ENCODE results near the gene SUCLG2. TPM values are rescaled to one million over a fixed set of nuclear protein-coding genes. Genes with fewer than 3 reads are reported as not detected.

The SUCLG2 gene
- total RNA-seq, 1 donor from 2014 or later, result 63.6 TPM

- H3K27me3 Mint-ChIP-seq (ENCODE audit: insufficient read depth, low read depth), result peaks cover 2% of the 10 kb centered on the region
- DNase-seq (ENCODE audit: low spot score), result no peak
- H3K79me2 ChIP-seq (ENCODE audit: low read depth), result no peaks in the 10 kb centered on the region
- H3K36me3 Mint-ChIP-seq, result peaks cover 8% of the 10 kb centered on the region
- no peak overlapping the region for H3K9ac ChIP-seq
- H3K27me3 ChIP-seq, result no peaks in the 10 kb centered on the region
- H3F3A ChIP-seq (ENCODE audit: low read depth), result peaks cover under 1% of the 10 kb centered on the region
- no peaks in the 10 kb centered on the region for H3K36me3 ChIP-seq
- H3K4me1 Mint-ChIP-seq, result peaks cover 2% of the 10 kb centered on the region
- TF ChIP-seq EZH2phosphoT487 (IDR thresholded peaks at IDR 0.05), result no peak
- TF ChIP-seq EZH2 (IDR thresholded peaks at IDR 0.05), result no peak
- TF ChIP-seq CTCF (IDR thresholded peaks at IDR 0.05), result no peak
- no peaks in the 10 kb centered on the region for H3K9me3 Mint-ChIP-seq
- no peak overlapping the region for H2AFZ ChIP-seq (replicated peaks)
- H4K20me1 ChIP-seq (ENCODE audit: low read depth), result no peaks in the 10 kb centered on the region
- H3K4me1 ChIP-seq, result peaks cover 4% of the 10 kb centered on the region
- H3K27ac ChIP-seq, result no peak overlapping the region
- no peak overlapping the region for H3K4me3 ChIP-seq
- H3K9me3 ChIP-seq (ENCODE audit: low read depth), result no peaks in the 10 kb centered on the region
- H3K4me2 ChIP-seq, result no peak overlapping the region
- no peak overlapping the region for H3K27ac Mint-ChIP-seq
- H3K4me3 Mint-ChIP-seq, result no peak overlapping the region
Observed at GRCh38 chr3:67495751-67496150, 158.7 kb downstream of the SUCLG2 start.

- H3K27ac Mint-ChIP-seq, result no peak overlapping the region
Observed at GRCh38 chr3:67493808-67494207, 160.6 kb downstream of the SUCLG2 start.

GRCh38 chr3:67490658-67491057 is 163.8 kb downstream of the SUCLG2 start:
- Histone ChIP-seq H3K27ac (no peak overlapping the region), H3K9ac (no peak overlapping the region), H3K36me3 (no peaks in the 10 kb centered on the region), H3K4me1 (no peaks in the 10 kb centered on the region), H3K27me3 (no peaks in the 10 kb centered on the region), H3K79me2 (ENCODE audit: low read depth) (no peaks in the 10 kb centered on the region), H3K4me2 (no peak overlapping the region), H3K4me3 (no peak overlapping the region), H3K9me3 (ENCODE audit: low read depth) (no peaks in the 10 kb centered on the region), H4K20me1 (ENCODE audit: low read depth) (no peaks in the 10 kb centered on the region), H2AFZ (replicated peaks) (no peak overlapping the region), H3F3A (ENCODE audit: low read depth) (no peaks in the 10 kb centered on the region)
- Mint-ChIP-seq H3K9me3 (no peaks in the 10 kb centered on the region), H3K27ac (no peak overlapping the region), H3K27me3 (ENCODE audit: insufficient read depth, low read depth) (peaks cover 2% of the 10 kb centered on the region), H3K36me3 (peaks cover 8% of the 10 kb centered on the region), H3K4me1 (no peaks in the 10 kb centered on the region), H3K4me3 (no peak overlapping the region)
- TF ChIP-seq EZH2 (IDR thresholded peaks at IDR 0.05), result no peak
- TF ChIP-seq EZH2phosphoT487 (IDR thresholded peaks at IDR 0.05), result no peak
- no peak for TF ChIP-seq CTCF (IDR thresholded peaks at IDR 0.05)
- DNase-seq (ENCODE audit: low spot score), result no peak

More at GRCh38 chr3:67493808-67494207, 160.6 kb downstream of the SUCLG2 start:
- no peak for DNase-seq (ENCODE audit: low spot score)
- TF ChIP-seq EZH2phosphoT487 (IDR thresholded peaks at IDR 0.05) (no peak), CTCF (IDR thresholded peaks at IDR 0.05) (no peak), EZH2 (IDR thresholded peaks at IDR 0.05) (no peak)
- no peak overlapping the region for H3K4me2 ChIP-seq
- H3K36me3 ChIP-seq, result no peaks in the 10 kb centered on the region
- no peaks in the 10 kb centered on the region for H3K27me3 ChIP-seq
- no peaks in the 10 kb centered on the region for H4K20me1 ChIP-seq (ENCODE audit: low read depth)
- no peak overlapping the region for H3K27ac ChIP-seq
- H3K9me3 ChIP-seq (ENCODE audit: low read depth), result no peaks in the 10 kb centered on the region
- no peak overlapping the region for H2AFZ ChIP-seq (replicated peaks)
- H3K4me1 Mint-ChIP-seq, result no peaks in the 10 kb centered on the region
- H3K9me3 Mint-ChIP-seq, result no peaks in the 10 kb centered on the region
- no peaks in the 10 kb centered on the region for H3K79me2 ChIP-seq (ENCODE audit: low read depth)
- H3K36me3 Mint-ChIP-seq, result peaks cover 8% of the 10 kb centered on the region
- no peaks in the 10 kb centered on the region for H3K4me1 ChIP-seq
- H3K4me3 Mint-ChIP-seq, result no peak overlapping the region
- peaks cover 2% of the 10 kb centered on the region for H3K27me3 Mint-ChIP-seq (ENCODE audit: insufficient read depth, low read depth)
- no peak overlapping the region for H3K9ac ChIP-seq
- H3F3A ChIP-seq (ENCODE audit: low read depth), result no peaks in the 10 kb centered on the region
- no peak overlapping the region for H3K4me3 ChIP-seq
